Mesenchymal stem cell (in vitro differentiated cells and primary cell): ENCODE results near the gene TMUB1.

ENCODE experiments used
- DNase-seq: peaks from one replicate; pipeline ENCODE4 v3.0.0-alpha.2; 2013
- H2AFZ ChIP-seq: one replicate; pipeline ENCODE4 v1.6.1; 2013; ENCODE audit warnings: low read depth, mild to moderate bottlenecking, control low read depth, inconsistent platforms, low read length, moderate library complexity
- H2AK5ac ChIP-seq: 2 replicates; pipeline ENCODE4 v1.6.1; 2013; ENCODE audit warnings: low read length, moderate library complexity, mild to moderate bottlenecking, inconsistent platforms; ENCODE audit not compliant: severe bottlenecking
- H2BK120ac ChIP-seq: one replicate; pipeline ENCODE4 v1.6.1; 2013; ENCODE audit warnings: low read depth, mild to moderate bottlenecking, inconsistent platforms, low read length, moderate library complexity
- H2BK12ac ChIP-seq, 2 experiments: one replicate each; pipeline ENCODE4 v1.6.1; 2013; ENCODE audit warnings: inconsistent platforms in 2 of 2, low read length in 2 of 2, mild to moderate bottlenecking in 2 of 2, moderate library complexity in 2 of 2, control low read depth in 1 of 2
- H2BK15ac ChIP-seq: one replicate; pipeline ENCODE4 v1.6.1; 2013; ENCODE audit warnings: mild to moderate bottlenecking, low read depth, inconsistent platforms; ENCODE audit not compliant: poor library complexity, severe bottlenecking
- H2BK5ac ChIP-seq: 2 replicates; pipeline ENCODE4 v1.6.1; 2013; ENCODE audit warnings: low read depth, mild to moderate bottlenecking, low read length, control low read depth, inconsistent platforms; ENCODE audit not compliant: poor library complexity, severe bottlenecking
- H3K14ac ChIP-seq, 2 experiments: one replicate each; pipeline ENCODE4 v1.6.1; 2013; ENCODE audit warnings: inconsistent platforms in 2 of 2, low read length in 2 of 2, control low read depth in 1 of 2, mild to moderate bottlenecking in 1 of 2, moderate library complexity in 1 of 2
- H3K18ac ChIP-seq, 2 experiments: one replicate each; pipeline ENCODE4 v1.6.1; 2013; ENCODE audit warnings: inconsistent platforms in 2 of 2, low read length in 2 of 2, control low read depth in 1 of 2, low read depth in 1 of 2, mild to moderate bottlenecking in 1 of 2
- H3K23ac ChIP-seq, 2 experiments: one replicate each; pipeline ENCODE4 v1.6.1; 2013; ENCODE audit warnings: inconsistent platforms in 2 of 2, low read length in 2 of 2, mild to moderate bottlenecking in 2 of 2, moderate library complexity in 2 of 2, control low read depth in 1 of 2
- H3K27ac ChIP-seq: 2 replicates; pipeline ENCODE4 v1.5.1; 2013; ENCODE audit warnings: mild to moderate bottlenecking, moderate library complexity, low read length, control low read depth, inconsistent platforms; ENCODE audit not compliant: poor library complexity, severe bottlenecking
- H3K27me3 ChIP-seq, 2 experiments: 2 replicates each; pipeline versions ENCODE4 v1.6.1 to v1.7.0; 2013; ENCODE audit warnings: low read length in 2 of 2, mild to moderate bottlenecking in 2 of 2, moderate library complexity in 2 of 2, control low read depth in 1 of 2, inconsistent platforms in 1 of 2; ENCODE audit not compliant: control insufficient read depth in 1 of 2, insufficient read depth in 1 of 2
- H3K36me3 ChIP-seq, 2 experiments: 2 replicates each; pipeline versions ENCODE4 v1.6.1 to v1.7.0; 2013; ENCODE audit warnings: low read length in 2 of 2, control low read depth in 1 of 2, inconsistent platforms in 1 of 2, low read depth in 1 of 2, mild to moderate bottlenecking in 1 of 2; ENCODE audit not compliant: insufficient read depth in 2 of 2, control insufficient read depth in 1 of 2
- H3K4ac ChIP-seq, 2 experiments: one replicate each; pipeline ENCODE4 v1.6.1; 2013; ENCODE audit warnings: inconsistent platforms in 2 of 2, low read length in 2 of 2, mild to moderate bottlenecking in 2 of 2, moderate library complexity in 2 of 2, control low read depth in 1 of 2, low read depth in 1 of 2
- H3K4me1 ChIP-seq: 2 replicates; pipeline ENCODE4 v1.6.1; 2013; ENCODE audit warnings: low read depth, low read length, control low read depth; ENCODE audit not compliant: control insufficient read depth, insufficient read depth
- H3K4me2 ChIP-seq: 2 replicates; pipeline ENCODE4 v1.6.1; 2013; ENCODE audit warnings: low read length, mild to moderate bottlenecking, inconsistent platforms; ENCODE audit not compliant: poor library complexity, severe bottlenecking
- H3K4me3 ChIP-seq, 2 experiments: 2 replicates each; pipeline versions ENCODE4 v1.5.1 to v1.7.0; 2013; ENCODE audit warnings: low read length in 2 of 2, mild to moderate bottlenecking in 2 of 2, control low read depth in 1 of 2, low read depth in 1 of 2; ENCODE audit not compliant: insufficient read depth in 1 of 2
- H3K79me1 ChIP-seq: replicated peaks from 2 replicates; pipeline ENCODE4 v1.6.1; 2013; ENCODE audit warnings: mild to moderate bottlenecking, control low read depth, low read length, inconsistent platforms; ENCODE audit not compliant: poor library complexity, severe bottlenecking
- H3K9ac ChIP-seq: 2 replicates; pipeline ENCODE4 v1.7.0; 2013; ENCODE audit warnings: mild to moderate bottlenecking, low read length, moderate library complexity
- H3K9me3 ChIP-seq: 2 replicates; pipeline ENCODE4 v1.7.0; 2013; ENCODE audit warnings: mild to moderate bottlenecking, low read length; ENCODE audit not compliant: control insufficient read depth
- H4K8ac ChIP-seq: one replicate; pipeline ENCODE4 v1.6.1; 2013; ENCODE audit warnings: inconsistent platforms, mild to moderate bottlenecking, low read length, moderate library complexity
- H4K91ac ChIP-seq: one replicate; pipeline ENCODE4 v1.6.1; 2013; ENCODE audit warnings: mild to moderate bottlenecking, low read length, inconsistent platforms
- WGBS: methylation state at CpG from one replicate; pipeline ENCODE4 v1.1.7; 2013; ENCODE audit warnings: mixed read lengths; 5-methylcytosine and 5-hydroxymethylcytosine counted together

TMUB1 gene

DNA sequence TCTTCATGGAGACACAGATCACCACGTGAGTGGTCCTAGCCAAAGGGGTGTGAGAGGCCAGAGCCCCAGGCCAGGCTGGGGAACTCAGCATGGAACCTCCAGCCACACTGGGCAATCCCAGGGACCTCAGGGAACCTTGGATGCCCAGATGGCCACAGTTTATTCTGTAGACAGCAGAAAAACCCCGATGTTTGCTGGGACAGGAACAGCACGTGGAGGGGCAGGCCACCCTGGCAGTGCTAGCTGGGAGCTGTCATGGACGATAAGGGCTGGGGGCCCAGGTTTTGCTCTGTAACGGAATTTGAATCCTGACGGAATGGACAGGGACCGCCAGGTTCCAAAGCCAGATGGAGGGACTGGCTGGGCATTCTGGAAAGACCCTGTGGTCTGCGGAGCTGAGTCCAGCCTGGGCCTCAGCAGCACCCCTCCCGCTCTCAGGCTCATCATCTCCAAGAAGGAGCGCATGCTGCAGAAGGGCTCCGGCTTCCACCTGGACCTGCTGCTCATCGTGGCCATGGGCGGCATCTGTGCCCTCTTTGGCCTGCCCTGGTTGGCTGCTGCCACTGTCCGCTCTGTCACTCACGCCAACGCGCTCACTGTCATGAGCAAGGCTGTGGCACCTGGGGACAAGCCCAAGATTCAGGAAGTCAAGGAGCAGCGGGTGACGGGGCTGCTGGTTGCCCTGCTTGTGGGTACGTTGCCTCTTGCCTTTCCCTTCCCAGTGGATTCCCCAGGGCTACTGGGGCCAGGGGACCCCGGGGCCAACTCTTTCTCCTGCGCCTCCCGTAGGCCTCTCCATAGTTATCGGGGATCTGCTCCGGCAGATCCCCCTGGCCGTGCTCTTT lies 8.3 kb downstream of the TMUB1 start:
- DNase-seq = no peak
- Histone ChIP-seq H2AFZ (no peak overlapping the region), H3K9me3 (no peaks in the 10 kb centered on the region), H4K8ac (no peak overlapping the region), H3K27me3 (no peaks in the 10 kb centered on the region), H2AK5ac (no peak overlapping the region), H2BK15ac (no peak overlapping the region), H3K23ac (no peak overlapping the region), H3K36me3 (peaks cover 77 to 93% of the 10 kb centered on the region in 2 experiments), H3K27ac (no peak overlapping the region), H3K14ac (no peak overlapping the region), H4K91ac (peak overlapping the region; percentile 54), H3K79me1 (peaks cover 48% of the 10 kb centered on the region), H2BK5ac (no peak overlapping the region), H3K4me1 (peaks cover 25% of the 10 kb centered on the region), H2BK120ac (no peak overlapping the region), H3K18ac (no peak overlapping the region), H3K4ac (no peak overlapping the region), H3K9ac (no peak overlapping the region), H2BK12ac (no peak overlapping the region), H3K4me3 (no peak overlapping the region), H3K4me2 (no peak overlapping the region)
- WGBS = 97% methylated on average over 26 of the region's 26 CpGs

DNA sequence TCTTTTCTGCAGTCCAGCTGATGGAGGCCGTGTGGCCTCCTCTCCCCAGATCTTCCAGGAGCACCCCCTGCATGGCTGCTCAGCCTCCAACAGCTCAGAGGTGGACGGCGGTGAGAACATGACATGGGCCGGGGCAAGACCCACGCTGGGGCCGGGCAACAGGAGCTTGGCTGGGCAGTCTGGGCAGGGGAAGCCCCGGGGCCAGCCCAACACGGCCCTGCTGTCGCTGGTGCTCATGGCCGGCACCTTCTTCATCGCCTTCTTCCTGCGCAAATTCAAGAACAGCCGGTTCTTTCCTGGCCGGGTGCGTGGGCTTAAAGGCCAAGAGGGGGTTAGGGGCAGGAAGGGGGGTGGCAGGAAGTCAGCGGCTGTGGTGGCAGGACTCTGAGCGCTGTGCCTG lies 9.3 kb downstream of the TMUB1 start:
- Histone ChIP-seq H2BK120ac (no peak overlapping the region), H3K9ac (no peak overlapping the region), H3K18ac (no peak overlapping the region), H2AFZ (no peak overlapping the region), H3K27me3 (no peaks in the 10 kb centered on the region), H3K4me1 (peaks cover 17% of the 10 kb centered on the region), H3K79me1 (peaks cover 58% of the 10 kb centered on the region), H3K14ac (no peak overlapping the region), H3K4ac (no peak overlapping the region), H3K27ac (no peak overlapping the region), H3K36me3 (peaks cover 85 to 97% of the 10 kb centered on the region in 2 experiments), H3K9me3 (no peaks in the 10 kb centered on the region), H3K4me2 (no peak overlapping the region), H3K4me3 (no peak overlapping the region), H2BK15ac (no peak overlapping the region), H2BK12ac (no peak overlapping the region), H4K8ac (no peak overlapping the region), H3K23ac (no peak overlapping the region), H4K91ac (no peak overlapping the region), H2BK5ac (no peak overlapping the region), H2AK5ac (no peak overlapping the region)
- no peak for DNase-seq
- WGBS = 99% methylated on average over 17 of the region's 17 CpGs

DNA sequence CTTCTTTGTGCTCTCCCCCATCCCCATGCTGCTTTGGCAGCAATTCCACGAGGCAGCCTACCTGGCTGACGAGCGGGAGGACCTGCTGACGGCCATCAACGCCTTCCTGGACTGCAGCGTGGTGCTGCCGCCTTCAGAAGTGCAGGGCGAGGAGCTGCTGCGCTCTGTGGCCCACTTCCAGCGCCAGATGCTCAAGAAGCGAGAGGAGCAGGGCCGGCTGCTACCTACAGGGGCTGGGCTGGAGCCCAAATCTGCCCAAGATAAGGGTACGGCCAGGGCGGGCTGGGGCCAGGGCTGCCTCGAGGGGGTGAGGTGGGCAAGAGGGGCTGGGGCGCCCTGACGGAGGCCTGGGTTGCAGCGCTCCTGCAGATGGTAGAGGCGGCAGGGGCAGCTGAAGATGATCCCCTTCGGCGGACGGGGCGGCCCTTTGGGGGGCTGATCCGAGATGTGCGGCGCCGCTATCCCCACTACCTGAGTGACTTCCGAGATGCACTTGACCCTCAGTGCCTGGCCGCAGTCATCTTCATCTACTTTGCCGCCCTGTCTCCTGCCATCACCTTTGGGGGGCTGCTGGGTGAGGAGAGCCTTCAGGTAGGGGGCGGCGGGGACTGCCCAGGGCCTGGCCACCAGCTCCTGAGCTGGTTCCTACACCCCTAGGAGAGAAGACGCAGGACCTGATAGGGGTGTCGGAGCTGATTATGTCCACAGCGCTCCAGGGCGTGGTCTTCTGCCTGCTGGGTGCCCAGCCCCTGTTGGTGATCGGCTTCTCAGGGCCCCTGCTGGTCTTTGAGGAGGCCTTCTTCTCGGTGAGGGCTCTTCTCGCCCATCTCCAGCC lies 12.0 kb downstream of the TMUB1 start:
- Histone ChIP-seq H2AK5ac (no peak overlapping the region), H3K4me1 (peaks cover 14% of the 10 kb centered on the region), H2BK12ac (no peak overlapping the region), H3K4me2 (no peak overlapping the region), H3K4ac (no peak overlapping the region), H4K8ac (no peak overlapping the region), H3K79me1 (peaks cover 49% of the 10 kb centered on the region), H2BK15ac (peak overlapping the region; percentile 82), H3K9ac (no peak overlapping the region), H3K9me3 (no peaks in the 10 kb centered on the region), H2BK120ac (no peak overlapping the region), H3K4me3 (no peak overlapping the region), H3K23ac (no peak overlapping the region), H2BK5ac (no peak overlapping the region), H3K27ac (no peak overlapping the region), H2AFZ (no peak overlapping the region), H4K91ac (no peak overlapping the region), H3K14ac (no peak overlapping the region), H3K18ac (no peak overlapping the region), H3K27me3 (no peaks in the 10 kb centered on the region), H3K36me3 (peaks cover 86 to 92% of the 10 kb centered on the region in 2 experiments)
- 96% methylated on average over 39 of the region's 39 CpGs for WGBS
- DNase-seq = no peak

DNA sequence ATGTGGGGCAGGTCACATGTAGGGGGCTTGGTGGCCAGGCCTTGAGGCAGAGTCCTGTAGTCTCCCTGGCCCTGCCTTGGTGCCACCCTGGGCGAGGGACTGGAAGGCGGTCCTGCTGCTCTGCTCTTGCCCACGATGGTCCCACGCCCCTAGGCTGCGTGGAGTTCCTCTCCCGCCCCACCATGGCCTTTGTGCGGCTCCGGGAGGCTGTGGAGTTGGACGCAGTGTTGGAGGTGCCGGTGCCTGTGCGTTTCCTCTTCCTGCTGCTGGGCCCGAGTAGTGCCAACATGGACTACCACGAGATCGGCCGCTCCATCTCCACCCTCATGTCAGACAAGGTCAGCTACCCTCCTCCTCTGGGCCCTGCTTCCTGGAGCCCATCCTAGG lies 12.7 kb downstream of the TMUB1 start:
- no peak overlapping the region for H3K18ac ChIP-seq
- 95% methylated on average over 15 of the region's 15 CpGs for WGBS
- no peak overlapping the region for H3K14ac ChIP-seq
- no peak overlapping the region for H2BK12ac ChIP-seq
- no peak overlapping the region for H2BK120ac ChIP-seq
- H2BK15ac ChIP-seq = no peak overlapping the region
- no peak overlapping the region for H3K4me2 ChIP-seq
- peaks cover 16% of the 10 kb centered on the region for H3K4me1 ChIP-seq
- no peak for DNase-seq
- H2BK5ac ChIP-seq = no peak overlapping the region
- no peaks in the 10 kb centered on the region for H3K9me3 ChIP-seq
- no peak overlapping the region for H2AFZ ChIP-seq
- H3K4me3 ChIP-seq = no peak overlapping the region
- peaks cover 51% of the 10 kb centered on the region for H3K79me1 ChIP-seq
- no peak overlapping the region for H4K91ac ChIP-seq
- H3K36me3 ChIP-seq = peaks cover 86 to 92% of the 10 kb centered on the region in 2 experiments
- H2AK5ac ChIP-seq = no peak overlapping the region
- H3K4ac ChIP-seq = no peak overlapping the region
- H3K9ac ChIP-seq = no peak overlapping the region
- no peak overlapping the region for H3K27ac ChIP-seq
- no peak overlapping the region for H4K8ac ChIP-seq
- no peak overlapping the region for H3K23ac ChIP-seq
- no peaks in the 10 kb centered on the region for H3K27me3 ChIP-seq
